HepG2 (cell line): ENCODE results near the gene STRA6. TPM values are rescaled to one million over a fixed set of nuclear protein-coding genes. Genes with fewer than 3 reads are reported as not detected.

Experiments
- ATAC-seq: fragments of 200-7000 bp; cut with Tn5 transposase; 3 replicates; pipeline ENCODE4 v1.9.1; 2020; ENCODE audit warnings: mild to moderate bottlenecking, moderate library complexity
- BruUV-seq: library from RNA; stranded (reverse); fragments of 400-500 nt; replicated peaks from 2 replicates; lab custom pipeline; 2021; lab: Mats Ljungman, UMichigan
- CTCF ChIA-PET: fragments of 300-600 bp; formaldehyde crosslinking; extraction: SDS; loops from one replicate; lab custom pipeline; 2021; ENCODE audit warnings: low total read pairs, inconsistent platforms, low intra/inter-chr PET ratio; lab: Yijun Ruan, JAX
- POLR2A ChIA-PET: fragments of 350-600 bp; sonication (Branson Sonifier 250); formaldehyde crosslinking; loops from one replicate; lab custom pipeline; 2020; ENCODE audit warnings: antibody characterized with exemption, inconsistent platforms; lab: Yijun Ruan, JAX
- DNase-seq: peaks from one replicate; pipeline ENCODE4 v3.0.0-alpha.2; 2015; ENCODE audit warnings: low spot score
- FAIRE-seq: peaks from 3 replicates; lab custom pipeline; 2011; peaks lifted over from hg19 to GRCh38; lab: Jason Lieb, UNC
- H2AFZ ChIP-seq: one replicate; pipeline ENCODE4 v1.6.1; 2011; ENCODE audit warnings: low read length, inconsistent platforms
- H3K27ac ChIP-seq: fragments of 300-600 bp; 3 replicates; pipeline ENCODE4 v1.8.0; 2011; ENCODE audit warnings: mixed run types, mild to moderate bottlenecking, mixed read lengths, low read length, inconsistent platforms; ENCODE audit not compliant: insufficient read depth; ENCODE audit errors: extremely low read length
- H3K27me3 ChIP-seq, 2 experiments: fragments of 200-600 bp in 1 of 2; 2 replicates in 1 of 2; 3 replicates in 1 of 2; pipeline versions ENCODE4 v1.6.0 to v1.8.0; 2011; ENCODE audit warnings: low read length in 2 of 2, mild to moderate bottlenecking in 2 of 2, moderate library complexity in 2 of 2, inconsistent platforms in 1 of 2; ENCODE audit not compliant: insufficient read depth in 2 of 2, control insufficient read depth in 1 of 2
- H3K36me3 ChIP-seq, 2 experiments: fragments of 200-600 bp in 1 of 2; replicated peaks in 1 of 2; 2 replicates in 1 of 2; 3 replicates in 1 of 2; pipeline versions ENCODE4 v1.5.1 to v1.8.0; 2011; ENCODE audit warnings: low read length in 2 of 2, inconsistent platforms in 1 of 2; ENCODE audit not compliant: insufficient read depth in 2 of 2, control insufficient read depth in 1 of 2
- H3K4me1 ChIP-seq: 2 replicates; pipeline ENCODE4 v1.5.1; 2012; ENCODE audit warnings: low read length, inconsistent platforms; ENCODE audit not compliant: insufficient read depth
- H3K4me2 ChIP-seq: 2 replicates; pipeline ENCODE4 v1.6.0; 2011; ENCODE audit warnings: low read depth, low read length, inconsistent platforms
- H3K4me3 ChIP-seq, 3 experiments: fragments of 200-600 bp in 1 of 3; sonication (generic), shearing (Covaris generic) in 1 of 3; replicated peaks in 1 of 3; 2 replicates each; pipeline ENCODE4 v1.5.1; 2011 to 2016; ENCODE audit warnings: low read length in 3 of 3, inconsistent platforms in 2 of 3, low read depth in 2 of 3, mild to moderate bottlenecking in 2 of 3, control low read depth in 1 of 3, mixed read lengths in 1 of 3; ENCODE audit not compliant: insufficient read depth in 1 of 3
- H3K79me2 ChIP-seq: one replicate; pipeline ENCODE4 v1.6.1; 2011; ENCODE audit warnings: low read length, inconsistent platforms; ENCODE audit not compliant: insufficient read depth
- H3K9ac ChIP-seq: 2 replicates; pipeline ENCODE4 v1.6.0; 2011; ENCODE audit warnings: mild to moderate bottlenecking, low read depth, low read length, inconsistent platforms; ENCODE audit not compliant: insufficient read depth
- H3K9me3 ChIP-seq: 2 replicates; pipeline ENCODE4 v1.5.1; 2012; ENCODE audit warnings: mild to moderate bottlenecking, low read length
- H4K20me1 ChIP-seq: 2 replicates; pipeline ENCODE4 v1.6.0; 2011; ENCODE audit warnings: inconsistent platforms, mild to moderate bottlenecking, low read length, moderate library complexity; ENCODE audit not compliant: insufficient read depth
- ARHGAP35 ChIP-seq: sonication (generic); formaldehyde crosslinking; IDR thresholded peaks from 2 replicates; pipeline ENCODE4 v1.9.0; 2022; ENCODE audit warnings: mild to moderate bottlenecking, inconsistent platforms, moderate library complexity, missing genetic modification reagents, borderline replicate concordance
- CEBPZ ChIP-seq: IDR thresholded peaks from 2 replicates; pipeline ENCODE4 v1.6.1; 2012; ENCODE audit warnings: low read length, improper control_type of control experiment
- FOXK1 ChIP-seq: sonication (generic); formaldehyde crosslinking; IDR thresholded peaks from 2 replicates; pipeline ENCODE4 v1.4.0; 2020; ENCODE audit warnings: low read depth, missing genetic modification reagents, borderline replicate concordance
- HOXD1 ChIP-seq: sonication (generic); formaldehyde crosslinking; IDR thresholded peaks from 2 replicates; pipeline ENCODE4 v1.5.0; 2020; ENCODE audit warnings: missing genetic modification reagents
- IRF2 ChIP-seq: IDR thresholded peaks from 2 replicates; pipeline ENCODE4 v1.6.1; 2018; ENCODE audit warnings: missing genetic modification reagents, missing compliant biosample characterization
- KDM3A ChIP-seq: IDR thresholded peaks from 2 replicates; pipeline ENCODE4 v1.6.1; 2018; ENCODE audit warnings: low read depth, missing compliant biosample characterization
- NFE2 ChIP-seq: sonication (generic); formaldehyde crosslinking; IDR thresholded peaks from 2 replicates; pipeline ENCODE4 v1.4.0; 2020; ENCODE audit warnings: missing genetic modification reagents
- ZFP1 ChIP-seq: IDR thresholded peaks from 2 replicates; pipeline ENCODE4 v1.6.1; 2016
- ZNF20 ChIP-seq: sonication (generic); formaldehyde crosslinking; IDR thresholded peaks from 2 replicates; pipeline ENCODE4 v1.4.0; 2020; ENCODE audit warnings: mild to moderate bottlenecking, moderate library complexity, missing genetic modification reagents
- ZNF3 ChIP-seq: IDR thresholded peaks from 2 replicates; pipeline ENCODE4 v1.7.0; 2017; ENCODE audit warnings: inconsistent platforms
- ZNF362 ChIP-seq: sonication (generic); formaldehyde crosslinking; IDR thresholded peaks from 2 replicates; pipeline ENCODE4 v1.4.0; 2020; ENCODE audit warnings: missing genetic modification reagents, mild to moderate bottlenecking, borderline replicate concordance
- ZNF564 ChIP-seq: sonication (generic); formaldehyde crosslinking; IDR thresholded peaks from 2 replicates; pipeline ENCODE4 v1.8.1; 2023; ENCODE audit warnings: mild to moderate bottlenecking, missing genetic modification reagents
- ZNF629 ChIP-seq: sonication (generic); formaldehyde crosslinking; conservative IDR thresholded peaks from 2 replicates; pipeline ENCODE4 v1.5.0; 2020; ENCODE audit warnings: missing genetic modification reagents
- WGBS: methylation state at CpG from one replicate; pipeline ENCODE4 v1.1.6; 2017; ENCODE audit warnings: low lambda C conversion rate; 5-methylcytosine and 5-hydroxymethylcytosine counted together
- in situ Hi-C: cut with HindIII; loops from 2 replicates; pipeline ENCODE4 v1.10.0; 2017; ENCODE audit warnings: low pct_unique_long_range_greater_than_20kb; ENCODE audit not compliant: extremely low pct_ligation_motif_present
- intact Hi-C: fragments of 100-400 bp; cut with micrococcal nuclease; formaldehyde crosslinking; loops from one replicate; pipeline ENCODE4 v1.10.0; 2022; ENCODE audit not compliant: unreplicated experiment
- polyA plus RNA-seq, 8 experiments: library from polyadenylated mRNA; depleted of rRNA in 3 of 8; stranded (reverse) in 7 of 8; unstranded in 1 of 8; fragments of >200 nt; fragmentation: Illumina TruSeq in 4 of 8; extraction: Trizol in 4 of 8; gene quantifications; 2 replicates each; pipeline versions ENCODE4 v1.2.1 to v1.2.3, GENCODE V29; 2011 to 2016; ENCODE audit warnings: low read depth in 4 of 8, missing spikeins in 1 of 8, mixed read lengths in 1 of 8; ENCODE audit not compliant: insufficient read depth in 1 of 8
- total RNA-seq, 5 experiments: library from RNA; depleted of rRNA; stranded (reverse); fragments of >200 nt; fragmentation: Illumina TruSeq; extraction: Trizol; gene quantifications; 2 replicates each; pipeline ENCODE4 v1.2.3, GENCODE V29; 2016; ENCODE audit warnings: low read depth in 1 of 5

The STRA6 gene
- total and polyA plus RNA-seq, 2 of the 13 experiments (the other 11 are each of a cell fraction or from before 2014, with no cell fraction given) = 1.6 to 2.1 TPM

GRCh38 chr15:74214324-74215021 lies 11.9 kb upstream of the STRA6 start:
- no peak overlapping the region for H3K27ac ChIP-seq
- H3K4me3 ChIP-seq = no peak overlapping the region
- no peak overlapping the region for H3K9ac ChIP-seq
- no peak overlapping the region for H2AFZ ChIP-seq
- ChIA-PET POLR2A (no interaction called here), CTCF (no interaction called here)
- H3K27me3 ChIP-seq = peaks cover 3 to 9% of the 10 kb centered on the region in 2 experiments; a peak in 3 of 5 replicates
- no peak for DNase-seq
- no peaks in the 10 kb centered on the region for H3K9me3 ChIP-seq
- no peaks in the 10 kb centered on the region for H3K79me2 ChIP-seq
- H4K20me1 ChIP-seq = no peaks in the 10 kb centered on the region; the same call in 1 of the 2 replicates
- intact Hi-C loops = no loop called here
- H3K4me1 ChIP-seq = peaks cover 55% of the 10 kb centered on the region
- no peaks in the 10 kb centered on the region for H3K36me3 ChIP-seq
- ATAC-seq = no peak
- FAIRE-seq = no peak
- no TSS peak for BruUV-seq
- WGBS = 44% methylated on average over 4 of the region's 6 CpGs
- no peak for TF ChIP-seq NFE2 (CRISPR knock-in tag)
- no peak for TF ChIP-seq ZFP1 (CRISPR knock-in tag)
- TF ChIP-seq KDM3A (CRISPR knock-in tag) = no peak
- TF ChIP-seq ZNF629 (CRISPR knock-in tag) = peak; percentile 88
- H3K4me2 ChIP-seq = no peak overlapping the region
- in situ Hi-C loops = no loop called here

- Histone ChIP-seq H3K9ac (no peak overlapping the region), H3K4me3 (no peak overlapping the region), H2AFZ (no peak overlapping the region), H3K36me3 (no peaks in the 10 kb centered on the region), H3K4me1 (peaks cover 61% of the 10 kb centered on the region), H3K9me3 (no peaks in the 10 kb centered on the region), H3K79me2 (no peaks in the 10 kb centered on the region), H3K27ac (no peak overlapping the region), H3K4me2 (no peak overlapping the region), H3K27me3 (peaks cover 3 to 9% of the 10 kb centered on the region in 2 experiments; a peak in 3 of 5 replicates), H4K20me1 (no peaks in the 10 kb centered on the region; the same call in 1 of the 2 replicates)
- intact Hi-C loops (no loop called here), in situ Hi-C loops (no loop called here)
- FAIRE-seq = no peak
- no TSS peak for BruUV-seq
- DNase-seq = no peak
- WGBS = 57% methylated on average over 7 of the region's 7 CpGs
- POLR2A ChIA-PET = no interaction called here
- ATAC-seq = no peak
- CTCF ChIA-PET = no interaction called here
- TF ChIP-seq ARHGAP35 (no peak), ZNF3 (CRISPR knock-in tag) (no peak), ZNF564 (CRISPR knock-in tag) (no peak), IRF2 (CRISPR knock-in tag) (no peak), CEBPZ (no peak), HOXD1 (CRISPR knock-in tag) (no peak), FOXK1 (CRISPR knock-in tag) (no peak), ZNF362 (CRISPR knock-in tag) (no peak), ZNF20 (CRISPR knock-in tag) (no peak)
Measured at GRCh38 chr15:74213858-74214284, 11.3 kb upstream of the STRA6 start.
